ENCODE data around the gene PNPLA7.

DNA sequence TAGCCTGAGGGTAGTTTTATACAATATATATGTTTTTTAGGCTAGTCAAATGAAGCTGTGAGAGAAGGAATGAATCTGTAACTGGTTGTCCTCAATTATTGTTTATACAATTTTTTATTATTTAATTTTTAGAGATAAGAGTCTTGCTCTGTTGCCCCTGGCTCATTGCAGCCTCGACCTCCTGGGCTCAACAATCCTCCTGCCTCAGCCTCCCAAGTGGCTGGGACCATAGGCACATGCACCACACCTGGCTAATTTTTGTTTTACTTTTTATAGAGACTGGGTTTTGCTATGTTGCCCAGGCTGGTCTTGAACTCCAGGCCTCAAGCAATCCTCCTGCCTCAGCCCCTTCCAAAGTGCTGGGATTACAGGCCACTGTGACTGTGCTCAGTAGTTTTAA, 4.1 kb upstream of the PNPLA7 start:
- no peak for TF ChIP-seq EP300 (IDR thresholded peaks at IDR 0.05)
- TF ChIP-seq, protein P1, sequence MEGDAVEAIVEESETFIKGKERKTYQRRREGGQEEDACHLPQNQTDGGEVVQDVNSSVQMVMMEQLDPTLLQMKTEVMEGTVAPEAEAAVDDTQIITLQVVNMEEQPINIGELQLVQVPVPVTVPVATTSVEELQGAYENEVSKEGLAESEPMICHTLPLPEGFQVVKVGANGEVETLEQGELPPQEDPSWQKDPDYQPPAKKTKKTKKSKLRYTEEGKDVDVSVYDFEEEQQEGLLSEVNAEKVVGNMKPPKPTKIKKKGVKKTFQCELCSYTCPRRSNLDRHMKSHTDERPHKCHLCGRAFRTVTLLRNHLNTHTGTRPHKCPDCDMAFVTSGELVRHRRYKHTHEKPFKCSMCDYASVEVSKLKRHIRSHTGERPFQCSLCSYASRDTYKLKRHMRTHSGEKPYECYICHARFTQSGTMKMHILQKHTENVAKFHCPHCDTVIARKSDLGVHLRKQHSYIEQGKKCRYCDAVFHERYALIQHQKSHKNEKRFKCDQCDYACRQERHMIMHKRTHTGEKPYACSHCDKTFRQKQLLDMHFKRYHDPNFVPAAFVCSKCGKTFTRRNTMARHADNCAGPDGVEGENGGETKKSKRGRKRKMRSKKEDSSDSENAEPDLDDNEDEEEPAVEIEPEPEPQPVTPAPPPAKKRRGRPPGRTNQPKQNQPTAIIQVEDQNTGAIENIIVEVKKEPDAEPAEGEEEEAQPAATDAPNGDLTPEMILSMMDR (IDR thresholded peaks at IDR 0.05) = no peak
